SU-DHL-6 (cell line): ENCODE results near the gene SOX13.

Source experiments
- H2AFZ ChIP-seq: fragments of 200-600 bp; sonication (generic); 2 replicates; pipeline ENCODE4 v1.6.1; 2014; ENCODE audit warnings: low read depth, mild to moderate bottlenecking, moderate library complexity, mixed read lengths, antibody characterized with exemption, low read length; ENCODE audit not compliant: severe bottlenecking
- H3F3A ChIP-seq: fragments of 200-600 bp; shearing (Covaris generic); 2 replicates; pipeline ENCODE4 v1.6.0; 2016; ENCODE audit warnings: antibody characterized with exemption, mild to moderate bottlenecking; ENCODE audit not compliant: insufficient read depth
- H3K27ac ChIP-seq: fragments of 200-600 bp; sonication (generic); 2 replicates; pipeline ENCODE4 v1.5.1; 2016; ENCODE audit warnings: low read depth, mild to moderate bottlenecking, low read length, moderate library complexity, mixed read lengths
- H3K27me3 ChIP-seq: fragments of 200-600 bp; sonication (generic), shearing (Covaris generic); 2 replicates; pipeline ENCODE4 v1.6.0; 2014; ENCODE audit warnings: mild to moderate bottlenecking, low read length
- H3K36me3 ChIP-seq: fragments of 200-600 bp; sonication (generic); 2 replicates; pipeline ENCODE4 v1.6.1; 2014; ENCODE audit warnings: mild to moderate bottlenecking, low read length, mixed read lengths
- H3K4me2 ChIP-seq: fragments of 300-600, 200-600 bp; shearing (Covaris generic), sonication (generic); 2 replicates; pipeline ENCODE4 v1.6.0; 2014; ENCODE audit warnings: low read length, low read depth, mild to moderate bottlenecking; ENCODE audit not compliant: poor library complexity, severe bottlenecking
- H3K4me3 ChIP-seq: fragments of 200-600 bp; sonication (generic); 2 replicates; pipeline ENCODE4 v1.5.1; 2014; ENCODE audit warnings: antibody characterized with exemption, low read length, mild to moderate bottlenecking, mixed read lengths; ENCODE audit not compliant: insufficient read depth, poor library complexity, severe bottlenecking
- H3K79me2 ChIP-seq: fragments of 200-600 bp; sonication (generic); 2 replicates; pipeline ENCODE4 v1.6.1; 2014; ENCODE audit warnings: mild to moderate bottlenecking, low read length, moderate library complexity; ENCODE audit not compliant: insufficient read depth
- H3K9ac ChIP-seq: fragments of 200-600 bp; sonication (generic); 2 replicates; pipeline ENCODE4 v1.7.0; 2014; ENCODE audit warnings: mild to moderate bottlenecking, low read length
- H3K9me2 ChIP-seq: fragments of 200-600 bp; sonication (generic); replicated peaks from 2 replicates; pipeline ENCODE4 v1.6.1; 2014; ENCODE audit warnings: low read length; ENCODE audit not compliant: insufficient read depth
- H3K9me3 ChIP-seq: fragments of 200-600 bp; sonication (generic); 2 replicates; pipeline ENCODE4 v1.6.1; 2014; ENCODE audit warnings: low read length, mixed read lengths; ENCODE audit not compliant: insufficient read depth
- H4K20me1 ChIP-seq: fragments of 200-600 bp; sonication (generic); 2 replicates; pipeline ENCODE4 v1.6.1; 2014; ENCODE audit warnings: low read depth, mild to moderate bottlenecking, antibody characterized with exemption, low read length, moderate library complexity, mixed read lengths
- CTCF ChIP-seq: fragments of 200-600 bp; sonication (generic); IDR thresholded peaks from one replicate; pipeline ENCODE4 v1.5.1; 2017; ENCODE audit warnings: antibody characterized with exemption, mild to moderate bottlenecking, low read length, moderate library complexity; ENCODE audit not compliant: insufficient read depth, poor library complexity, severe bottlenecking
- EZH2phosphoT487 ChIP-seq: fragments of 200-600 bp; sonication (generic), shearing (Covaris generic); conservative IDR thresholded peaks from 2 replicates; pipeline ENCODE4 v1.6.1; 2018; ENCODE audit warnings: mild to moderate bottlenecking, antibody characterized with exemption, low read length, moderate library complexity, mixed read lengths

The SOX13 gene

GRCh38 chr1:204126956-204127355 lies 54.0 kb downstream of the SOX13 start:
- H3K36me3 ChIP-seq = no peaks in the 10 kb centered on the region

DNA sequence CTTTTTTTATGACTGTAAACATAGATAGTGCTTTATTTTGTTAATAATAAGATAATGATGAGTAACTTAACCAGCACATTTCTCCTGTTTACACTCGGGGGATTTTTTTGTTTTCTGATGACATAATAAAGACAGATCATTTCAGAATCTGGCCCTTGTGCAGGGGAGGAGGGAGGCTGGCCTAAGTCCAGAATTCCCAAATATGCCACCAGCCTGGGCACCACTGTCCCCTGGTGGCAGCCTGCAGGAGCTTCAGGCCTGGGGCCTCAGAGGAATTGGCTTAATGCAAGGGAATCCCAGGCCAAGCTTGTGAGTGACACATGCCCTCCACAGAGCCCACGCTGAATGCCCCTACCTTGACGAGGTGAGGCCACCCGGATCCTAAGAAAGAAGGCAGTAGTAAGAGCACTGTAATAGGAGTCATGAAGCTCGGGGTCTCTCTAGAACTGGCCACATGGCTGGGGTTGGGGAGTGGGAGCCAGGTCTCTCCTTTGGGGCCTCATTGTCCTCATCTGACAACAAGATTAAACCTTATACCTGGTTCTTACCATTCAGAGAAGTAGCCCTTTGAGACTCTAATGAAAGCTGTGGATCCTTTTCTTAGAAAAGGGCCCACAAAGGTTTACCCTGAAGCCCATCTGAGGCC lies 54.8 kb downstream of the SOX13 start:
- H3K27ac ChIP-seq = no peak overlapping the region
- no peak overlapping the region for H3K4me2 ChIP-seq

More at GRCh38 chr1:204126956-204127355, 54.0 kb downstream of the SOX13 start:
- no peak overlapping the region for H3K27ac ChIP-seq
- H2AFZ ChIP-seq = no peak overlapping the region
- no peaks in the 10 kb centered on the region for H4K20me1 ChIP-seq
- H3K9me3 ChIP-seq = no peaks in the 10 kb centered on the region
- H3K9ac ChIP-seq = no peak overlapping the region
- H3K4me3 ChIP-seq = no peak overlapping the region
- H3F3A ChIP-seq = no peaks in the 10 kb centered on the region
- TF ChIP-seq CTCF = no peak
- no peak for TF ChIP-seq EZH2phosphoT487
- H3K9me2 ChIP-seq = no peaks in the 10 kb centered on the region
- H3K27me3 ChIP-seq = no peaks in the 10 kb centered on the region
- H3K4me2 ChIP-seq = no peak overlapping the region
- no peaks in the 10 kb centered on the region for H3K79me2 ChIP-seq

DNA sequence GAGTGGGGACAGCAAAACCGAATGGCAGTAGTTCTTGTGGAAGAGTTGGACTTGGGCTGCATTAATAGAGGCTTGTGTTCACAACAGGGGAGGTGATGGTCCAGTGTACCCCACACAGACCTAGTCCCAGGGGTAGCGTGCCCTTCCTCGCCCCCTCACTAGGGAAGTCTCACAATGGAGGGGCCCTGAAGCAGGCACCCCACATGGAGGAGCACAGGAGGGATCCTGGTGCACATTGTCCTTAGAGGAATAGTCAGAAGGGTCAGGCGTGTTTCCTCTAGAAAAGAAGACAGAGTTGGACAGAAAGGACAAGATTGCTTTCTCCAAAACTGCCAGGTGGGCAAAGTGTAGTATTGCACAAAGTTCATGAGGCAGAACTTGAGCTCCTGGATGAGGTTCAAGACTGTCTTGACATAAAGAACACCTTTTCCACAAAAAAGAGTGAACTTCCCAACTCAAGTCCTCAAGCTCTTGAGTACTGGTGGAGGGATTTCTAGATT lies 55.6 kb downstream of the SOX13 start:
- no peak for TF ChIP-seq EZH2phosphoT487
- Histone ChIP-seq H3K79me2 (no peaks in the 10 kb centered on the region), H3K9me2 (no peaks in the 10 kb centered on the region), H3F3A (no peaks in the 10 kb centered on the region), H3K9ac (no peak overlapping the region), H3K4me2 (no peak overlapping the region), H4K20me1 (no peaks in the 10 kb centered on the region), H2AFZ (peak overlapping the region; percentile 45), H3K9me3 (no peaks in the 10 kb centered on the region), H3K27ac (no peak overlapping the region), H3K27me3 (no peaks in the 10 kb centered on the region), H3K4me3 (no peak overlapping the region), H3K36me3 (no peaks in the 10 kb centered on the region)

More for the DNA sequence above, 54.8 kb downstream of the SOX13 start:
- Histone ChIP-seq H3K79me2 (no peaks in the 10 kb centered on the region), H4K20me1 (no peaks in the 10 kb centered on the region), H3K9me2 (no peaks in the 10 kb centered on the region), H2AFZ (no peak overlapping the region), H3K4me3 (no peak overlapping the region), H3F3A (no peaks in the 10 kb centered on the region), H3K9me3 (no peaks in the 10 kb centered on the region), H3K9ac (no peak overlapping the region), H3K36me3 (no peaks in the 10 kb centered on the region), H3K27me3 (no peaks in the 10 kb centered on the region)
- TF ChIP-seq EZH2phosphoT487 = no peak
- TF ChIP-seq CTCF = peak; percentile 25
